RKO (cell line): Measurements from ENCODE around the gene ZNF672.
A peak's percentile ranks its signal among the peaks of the same experiment; 100 is the strongest.
"Not testable (repeated sequence)": the region's sequence is repeated elsewhere in the genome, so short reads cannot be mapped to it uniquely, and the experiment has no call there.

Experiments used
- DNase-seq: peaks from one replicate; pipeline ENCODE4 v3.0.0-alpha.2; 2016; ENCODE audit warnings: low spot score

The ZNF672 gene

GRCh38 chr1:248813546-248813945 is 24.5 kb upstream of the ZNF672 start:
- DNase-seq, result no peak

DNA sequence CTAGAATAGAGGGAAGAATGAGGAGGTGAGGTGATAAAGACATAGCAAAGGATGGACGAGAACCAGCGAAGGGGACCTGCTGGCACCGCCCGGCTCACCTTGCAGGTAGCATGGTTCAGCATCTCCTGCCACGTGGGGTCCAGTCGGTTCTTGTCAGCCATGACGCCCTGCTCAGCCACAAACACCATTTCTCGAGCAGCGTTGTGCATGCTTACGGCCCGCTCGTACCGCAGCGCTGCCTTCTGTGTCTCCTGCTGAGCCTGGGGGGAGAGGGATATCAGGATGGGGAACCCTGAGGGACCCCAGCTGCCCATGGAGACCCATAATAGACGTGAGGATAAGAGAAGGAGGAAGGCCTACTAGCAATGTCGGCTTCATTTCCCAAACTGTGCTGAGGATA is 23.7 kb upstream of the ZNF672 start:
- DNase-seq, result no peak

- no peak for DNase-seq
Measured at GRCh38 chr1:248815407-248816034, 22.5 kb upstream of the ZNF672 start.

GRCh38 chr1:248816042-248816851 is 21.8 kb upstream of the ZNF672 start:
- no peak for DNase-seq

DNA sequence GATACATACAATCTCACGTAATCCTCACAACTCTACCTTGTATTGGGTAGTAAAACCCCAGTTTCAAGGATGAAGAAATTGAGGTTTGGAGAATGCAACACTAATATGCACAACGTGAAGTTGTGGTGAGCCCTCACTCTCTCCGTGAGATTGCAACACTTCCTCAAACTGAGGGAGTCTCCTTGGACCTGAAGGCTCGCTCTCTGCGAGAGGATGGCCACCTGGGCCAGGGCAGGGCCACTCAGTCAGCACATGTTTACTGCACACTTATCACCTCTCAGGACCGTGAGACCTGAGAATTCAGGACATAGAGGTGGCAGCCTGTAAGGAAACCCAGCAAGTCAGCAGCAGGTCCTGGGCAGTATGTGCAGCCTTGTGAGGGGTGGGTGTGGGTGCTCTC is 21.0 kb upstream of the ZNF672 start:
- DNase-seq, result no peak

GRCh38 chr1:248818505-248819374 is 19.3 kb upstream of the ZNF672 start:
- no peak for DNase-seq

DNA sequence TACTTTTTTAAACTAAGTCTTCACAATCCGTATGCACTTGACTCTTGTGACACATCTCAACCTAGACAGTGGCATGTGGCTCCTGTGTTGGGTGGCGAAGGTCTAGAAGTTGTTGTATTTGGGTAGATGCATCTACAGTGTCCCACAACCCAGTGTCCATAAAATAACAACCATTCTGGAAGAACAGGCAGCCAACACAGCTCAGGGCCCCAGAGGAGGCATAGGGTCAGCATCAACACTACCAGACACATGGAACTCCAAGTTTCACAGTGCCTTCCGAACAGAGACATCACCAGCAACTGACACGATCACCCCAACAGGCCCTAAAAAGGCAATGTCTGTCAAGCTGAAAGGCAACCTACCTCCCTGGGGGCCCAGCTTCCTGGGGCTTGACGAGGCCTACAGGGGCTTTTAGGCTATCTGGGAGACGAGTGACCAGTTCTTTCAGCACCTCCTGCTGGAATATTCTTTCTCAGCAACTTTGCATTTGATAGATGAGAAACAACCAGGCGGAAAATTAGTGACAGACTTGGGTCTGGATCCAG is 17.9 kb upstream of the ZNF672 start:
- DNase-seq, result no peak

DNA sequence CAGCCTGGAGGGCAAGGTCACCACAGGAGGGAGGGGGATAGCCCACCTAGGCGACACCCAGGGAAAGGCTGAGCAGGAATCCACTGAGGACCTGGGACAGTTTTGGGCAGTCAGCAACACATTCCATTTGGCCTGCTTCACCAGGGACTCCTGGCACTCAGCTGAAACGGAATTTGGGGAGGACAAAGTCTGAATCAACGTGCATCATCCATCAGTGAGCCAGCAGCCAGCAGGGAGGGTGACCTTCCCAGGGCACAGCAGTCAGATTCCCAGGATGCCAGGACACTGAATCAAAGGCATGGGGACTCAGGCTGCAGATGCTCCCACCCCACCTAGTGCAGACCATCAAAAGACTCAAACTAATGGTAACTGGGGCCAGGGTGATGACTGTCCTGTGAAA is 16.9 kb upstream of the ZNF672 start:
- DNase-seq, result peak; percentile 98

DNA sequence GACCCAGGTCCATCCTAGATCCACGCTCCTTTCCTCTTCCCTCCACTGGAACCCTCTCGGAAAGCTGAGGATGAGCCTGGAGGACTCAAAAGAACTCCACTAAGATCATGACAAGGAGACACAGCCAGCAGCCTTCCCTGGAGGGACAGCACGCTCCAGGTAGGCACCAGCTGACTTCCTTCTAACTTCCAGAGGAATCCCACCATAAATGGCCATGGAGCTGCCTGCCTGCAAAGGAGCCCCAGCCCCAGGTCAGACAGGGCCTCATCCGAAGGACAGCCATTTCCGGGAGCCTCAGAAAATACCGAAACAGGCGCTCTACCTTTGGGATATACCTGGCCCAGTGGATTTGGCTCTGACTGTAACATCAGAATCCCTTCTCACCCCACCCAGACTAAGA is 16.4 kb upstream of the ZNF672 start:
- no peak for DNase-seq

GRCh38 chr1:248822148-248823032 is 15.6 kb upstream of the ZNF672 start:
- peak; percentile 81 for DNase-seq

- DNase-seq, result peak; percentile 98
Measured at GRCh38 chr1:248823517-248824001, 14.5 kb upstream of the ZNF672 start.

DNA sequence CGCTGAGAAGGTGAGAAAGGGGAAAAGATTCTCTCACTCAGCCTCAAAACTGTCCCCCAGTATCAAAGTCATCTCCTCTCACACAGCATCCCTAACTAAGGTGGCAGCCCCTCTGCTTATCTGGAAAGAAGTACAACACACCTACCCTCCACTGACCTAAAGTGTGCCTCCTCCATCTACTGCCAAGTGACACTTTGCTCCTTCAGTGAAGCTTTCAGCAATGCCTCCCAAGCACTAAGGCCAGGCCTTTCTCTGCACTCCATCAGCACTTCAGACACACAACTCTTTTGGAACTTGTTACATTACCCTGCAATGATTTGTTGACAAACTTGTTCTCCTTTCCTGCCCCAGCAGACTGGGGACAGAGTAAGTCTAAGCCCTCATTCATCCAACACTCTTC is 13.7 kb upstream of the ZNF672 start:
- peak; percentile 57 for DNase-seq

DNA sequence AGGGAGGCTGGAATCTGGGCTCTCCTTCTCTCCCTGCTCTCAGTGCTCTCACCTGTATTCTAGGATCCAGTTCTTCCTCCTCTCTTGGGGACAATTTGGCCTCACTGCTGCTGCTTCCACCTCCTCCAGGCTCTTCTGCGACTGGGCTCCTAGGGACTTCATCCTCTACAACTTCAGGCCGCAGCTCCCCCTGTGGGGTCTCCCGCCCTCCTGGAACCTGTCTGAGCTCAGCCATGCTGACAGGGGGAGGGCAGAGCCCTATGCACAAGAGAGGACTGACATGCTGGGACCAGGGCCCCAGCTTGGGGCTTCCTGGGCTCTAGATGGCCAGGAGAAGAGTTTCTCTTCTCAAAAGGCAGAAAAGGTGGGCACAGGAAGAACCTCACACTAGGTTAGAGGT is 13.3 kb upstream of the ZNF672 start:
- DNase-seq, result peak; percentile 35

DNA sequence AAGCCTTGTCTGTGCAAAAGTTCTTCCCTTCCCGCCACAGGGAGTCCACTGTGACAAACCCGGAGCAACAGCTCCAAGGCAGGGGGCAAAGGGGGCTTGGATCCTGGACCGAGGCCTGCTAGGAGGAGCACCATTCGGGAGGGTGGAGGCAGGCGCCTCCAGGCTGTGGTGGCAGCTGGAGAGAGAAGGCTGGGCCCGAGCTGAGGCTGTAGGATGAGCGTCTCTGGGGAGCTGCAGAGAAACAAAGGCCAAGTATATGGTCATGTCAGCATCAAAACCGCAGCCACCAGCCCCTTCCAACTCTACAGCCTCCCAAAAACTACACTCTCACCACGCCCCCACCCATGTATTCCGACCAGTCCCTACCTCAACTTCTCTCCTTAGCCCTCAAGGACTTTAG is 12.9 kb upstream of the ZNF672 start:
- DNase-seq, result peak; percentile 47

GRCh38 chr1:248825573-248825908 is 12.5 kb upstream of the ZNF672 start:
- no peak for DNase-seq

DNA sequence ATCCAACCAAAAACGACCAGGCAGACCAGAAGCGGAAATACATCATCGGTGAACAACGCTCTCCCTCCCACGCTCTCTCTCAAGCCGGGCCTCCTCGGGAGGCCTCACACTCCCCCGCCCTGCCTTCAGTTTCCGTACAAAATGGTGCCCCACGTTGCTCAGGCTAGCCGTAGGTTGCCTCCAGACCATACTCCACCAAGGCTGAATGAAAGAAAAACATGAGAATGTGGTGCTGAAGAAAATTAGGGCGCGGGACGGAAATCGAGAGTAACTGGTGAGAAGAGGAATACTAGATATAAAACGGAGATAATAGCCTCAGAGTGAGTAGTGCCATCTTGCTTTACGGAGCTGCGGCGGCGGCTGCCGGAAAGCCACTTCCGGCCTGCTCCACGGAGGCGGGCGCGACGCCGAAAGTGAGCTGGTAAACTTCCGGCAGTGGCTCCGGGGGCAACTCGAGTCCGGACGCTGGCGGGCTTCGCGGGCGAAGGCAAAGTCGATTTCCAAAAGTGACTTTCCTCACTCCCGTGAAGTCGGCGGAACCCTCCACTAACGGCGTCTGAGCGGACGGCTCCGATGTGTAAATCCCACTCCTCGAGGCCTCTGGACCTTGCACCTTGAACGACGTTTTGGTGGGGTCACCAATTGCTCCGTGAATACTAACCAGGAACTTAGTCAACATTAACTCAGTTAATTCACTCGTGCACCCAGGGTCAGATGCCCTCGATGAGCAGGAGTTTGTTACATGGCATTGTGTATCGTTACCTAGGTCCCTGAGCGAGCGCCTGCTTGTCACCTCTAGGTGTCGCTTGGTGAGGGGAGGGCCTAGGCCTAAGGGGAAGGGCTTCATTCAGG is 11.9 kb upstream of the ZNF672 start, which contains the start of gene SH3BP5L:
SH3BP5L (minus strand) TSS at position 7 of the 852 bp plus-strand sequence. CDS start 980 bp downstream, outside the sequence.
- peak; percentile 97 for DNase-seq

DNA sequence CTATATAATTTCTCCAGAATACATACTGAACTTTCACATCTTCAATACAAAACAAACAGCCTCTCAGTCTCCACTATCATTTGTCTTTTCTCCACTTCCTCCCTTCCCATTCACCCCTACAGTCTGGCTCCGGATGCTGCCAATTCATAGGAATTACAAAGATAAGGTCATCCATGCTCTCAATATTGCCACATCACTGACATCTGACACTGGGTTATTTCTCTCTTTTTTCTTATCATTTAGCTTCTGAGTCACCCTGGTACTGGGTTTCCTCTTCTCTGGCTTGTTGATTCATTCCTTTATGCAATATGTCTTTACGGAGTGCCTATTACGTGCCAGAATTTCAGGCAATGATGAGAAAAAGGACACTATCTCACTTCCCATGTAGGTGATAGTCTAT is 9.2 kb upstream of the ZNF672 start:
- peak; percentile 96 for DNase-seq

DNA sequence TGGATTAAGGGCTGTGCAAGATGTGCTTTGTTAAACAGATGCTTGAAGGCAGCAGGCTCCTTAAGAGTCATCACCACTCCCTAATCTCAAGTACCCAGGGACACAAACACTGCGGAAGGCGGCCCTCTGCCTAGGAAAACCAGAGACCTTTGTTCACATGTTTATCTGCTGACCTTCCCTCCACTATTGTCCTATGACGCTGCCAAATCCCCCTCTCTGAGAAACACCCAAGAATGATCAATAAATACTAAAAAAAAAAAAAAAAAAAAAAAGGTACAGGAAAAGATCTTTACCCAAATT is 7.4 kb upstream of the ZNF672 start:
- not testable (repeated sequence) for DNase-seq

GRCh38 chr1:248831842-248832241 is 6.2 kb upstream of the ZNF672 start:
- no peak for DNase-seq

- no peak for DNase-seq
Measured at GRCh38 chr1:248834343-248834940, 3.6 kb upstream of the ZNF672 start.
